Heart left ventricle (tissue), 16 donors: ENCODE data around the gene PARP1. TPM values are rescaled to one million over a fixed set of nuclear protein-coding genes. Genes with fewer than 3 reads are reported as not detected.
"Not testable (repeated sequence)": the region's sequence is repeated elsewhere in the genome, so short reads cannot be mapped to it uniquely, and the experiment has no call there.

Source experiments
- ATAC-seq, 4 donors: fragments of 200-7000 bp; cut with Tn5 transposase; one replicate each; pipeline ENCODE4 v1.9.1; 2020 to 2022; ENCODE audit warnings: moderate library complexity in 4 of 4, mild to moderate bottlenecking in 3 of 4, moderate number of reproducible peaks in 1 of 4
- DNase-seq, 5 donors: peaks; one replicate each; pipeline ENCODE4 v3.0.0-alpha.2; 2020
- H3K27ac ChIP-seq, 12 donors: fragments of 200-600 bp; sonication (generic) in 4 of 12; one replicate each; pipeline versions ENCODE4 v1.5.0 to v1.8.0; 2016 to 2022; ENCODE audit warnings: mild to moderate bottlenecking in 2 of 12
- H3K27me3 ChIP-seq, 9 donors: fragments of 200-600 bp; sonication (generic) in 2 of 9; one replicate each; pipeline versions ENCODE4 v1.5.1 to v1.8.0; 2016 to 2022; ENCODE audit warnings: mild to moderate bottlenecking in 3 of 9
- H3K36me3 ChIP-seq, 9 donors: fragments of 200-600 bp; sonication (generic) in 2 of 9; one replicate each; pipeline versions ENCODE4 v1.5.0 to v1.8.0; 2018 to 2022; ENCODE audit warnings: mild to moderate bottlenecking in 2 of 9
- H3K4me1 ChIP-seq, 12 donors: fragments of 200-600 bp; sonication (generic) in 4 of 12; one replicate each; pipeline versions ENCODE4 v1.5.0 to v1.8.0; 2016 to 2022; ENCODE audit warnings: mild to moderate bottlenecking in 3 of 12
- H3K4me3 ChIP-seq, 12 donors: fragments of 200-600 bp; sonication (generic) in 4 of 12; one replicate each; pipeline versions ENCODE4 v1.5.0 to v1.8.0; 2017 to 2022; ENCODE audit warnings: mild to moderate bottlenecking in 9 of 12, moderate library complexity in 4 of 12
- H3K9me3 ChIP-seq, 12 donors: fragments of 200-600 bp; sonication (generic) in 4 of 12; one replicate each; pipeline versions ENCODE4 v1.5.0 to v1.8.0; 2016 to 2022; ENCODE audit warnings: mild to moderate bottlenecking in 1 of 12
- POLR2A ChIP-seq, 2 donors: fragments of 450-650 bp; IDR thresholded peaks; one replicate each; pipeline ENCODE4 v1.6.1; 2017; ENCODE audit warnings: antibody characterized with exemption in 2 of 2, mild to moderate bottlenecking in 2 of 2, moderate library complexity in 2 of 2
- WGBS, 4 donors: extraction: QIAGEN DNeasy Blood & Tissue Kit in 2 of 4; methylation state at CpG; one replicate each; pipeline versions ENCODE4 v1.1.5 to v1.1.7; 2013 to 2018; 5-methylcytosine and 5-hydroxymethylcytosine counted together
- intact Hi-C, 10 donors: fragments of 100-400 bp; cut with DNase I; formaldehyde crosslinking; loops; one replicate each; pipeline versions ENCODE4 v1.11.1 to v1.14.2; 2022
- polyA plus RNA-seq, 2 donors: library from polyadenylated mRNA; stranded (reverse); fragments of 200-250 nt; gene quantifications; one replicate each; pipeline ENCODE4 v1.2.3, GENCODE V29; 2013
- total RNA-seq, 9 donors: library from RNA; depleted of rRNA in 2 of 9; stranded (reverse); fragments of >200 nt in 2 of 9; fragmentation: NEBNext Ultra II Directional in 3 of 9; extraction: Animal tissue kit (Norgen Biotek cat#: 25700) in 3 of 9; gene quantifications; one replicate each; pipeline versions ENCODE4 v1.1.0 to v1.2.4, GENCODE V29; 2016 to 2023
- TF ChIP-seq, protein P1 (sequence below), 12 donors: fragments of 200-600 bp; sonication (generic) in 4 of 12; IDR thresholded peaks; one replicate each; pipeline versions ENCODE4 v1.5.0 to v1.8.0; 2018 to 2022; ENCODE audit warnings: antibody characterized with exemption in 12 of 12, mild to moderate bottlenecking in 5 of 12
- donor health status: ischemic (EF 13 %, LVEDD 7.1; RV severe dilation, severe dysfunction).
- donor health status: healthy with polysubstance abuse.
- donor health status: DM: no; HTN: yes; CAD: no.
- donor health status: DM: no; HTN: no; CAD: no.
- donor health status: ischemic (EF 25% LVEDD 6.9; RV normal size, moderate dysfunction).
- donor health status: ischemic (EF 25% LVEDD 5.7; RV mildly dilated, moderate dysfunction).
- donor health status: healthy.
- donor health status: DM: yes; HTN: yes; CAD: no.
- donor health status: ischemic (EF 35%, LVEDD 5.7; RV mildly dilated, moderate dysfunction).
- donor health status: nonischemic (EF 11% LVEDD 7.7; RV severe dilation, severe dysfunction).
- donor health status: DM: yes; HTN: yes; CAD: no.
- donor health status: PGD.
- donor health status: ischemic (EF 29% LVEDD 5.4; RV normal size, mild dysfunction).
- donor health status: nonischemic (EF 23%, LVEDD 6.1; RV moderate dilation, normal function).

The PARP1 gene
- total and polyA plus RNA-seq, 11 donors: 50.4 to 168 (median 111) TPM

DNA sequence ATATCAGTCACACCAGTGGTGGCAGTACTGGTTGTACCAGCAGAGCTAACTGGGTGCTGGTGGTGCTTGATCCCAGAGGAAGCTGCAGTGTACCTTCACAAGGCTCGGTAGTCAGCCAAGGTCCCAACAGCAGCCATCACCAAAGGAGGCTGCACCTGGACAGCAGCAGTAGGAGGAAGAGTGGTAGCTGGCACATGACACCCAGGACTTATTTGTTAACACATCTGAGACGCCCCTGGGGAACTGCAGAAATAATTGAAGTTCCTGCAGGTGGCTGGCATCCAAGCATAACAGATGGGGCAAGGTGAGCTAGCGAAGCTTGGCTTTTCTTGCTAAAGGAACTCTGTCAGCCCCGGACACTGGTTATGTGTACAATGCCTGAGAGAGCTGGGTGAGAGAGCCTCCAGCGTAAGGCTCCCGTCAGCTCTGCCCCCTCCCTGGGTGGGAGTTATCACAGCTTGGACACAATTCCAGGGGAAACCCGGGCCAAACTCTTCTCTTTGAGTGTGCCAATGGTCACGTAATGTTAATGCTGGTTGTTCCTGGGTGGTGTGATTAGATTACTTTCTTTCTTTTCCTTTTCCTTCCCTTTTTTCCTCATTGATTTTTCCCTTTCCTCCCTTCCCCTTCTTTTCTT is 29.1 kb upstream of the PARP1 start:
- ATAC-seq: no peak
- no peak for TF ChIP-seq POLR2A (IDR thresholded peaks at IDR 0.05)
- intact Hi-C loops: no loop called here
- no peaks in the 10 kb centered on the region for H3K36me3 ChIP-seq
- H3K4me3 ChIP-seq: no peak overlapping the region
- H3K4me1 ChIP-seq: no peaks in the 10 kb centered on the region
- H3K9me3 ChIP-seq: no peaks in the 10 kb centered on the region
- H3K27me3 ChIP-seq: peaks cover 0 to 14% (median 0%) of the 10 kb centered on the region in 9 donors
- H3K27ac ChIP-seq: no peak overlapping the region
- WGBS, 4 donors: 30 to 38% (median 35%) methylated on average over 7 to 8 of the region's 8 CpGs
- no peak for DNase-seq

GRCh38 chr1:226436472-226436854 is 28.6 kb upstream of the PARP1 start:
- Histone ChIP-seq H3K4me3 (no peak overlapping the region), H3K27me3 (peaks cover 0 to 14% (median 0%) of the 10 kb centered on the region in 9 donors), H3K9me3 (no peaks in the 10 kb centered on the region), H3K27ac (no peak overlapping the region), H3K4me1 (no peaks in the 10 kb centered on the region), H3K36me3 (no peaks in the 10 kb centered on the region)
- DNase-seq (no peak), ATAC-seq (no peak)
- 63 to 77% (median 71%) methylated on average over 3 of the region's 3 CpGs for WGBS, 4 donors
- intact Hi-C loops: no loop called here
- no peak for TF ChIP-seq POLR2A (IDR thresholded peaks at IDR 0.05)
- TF ChIP-seq, protein P1, sequence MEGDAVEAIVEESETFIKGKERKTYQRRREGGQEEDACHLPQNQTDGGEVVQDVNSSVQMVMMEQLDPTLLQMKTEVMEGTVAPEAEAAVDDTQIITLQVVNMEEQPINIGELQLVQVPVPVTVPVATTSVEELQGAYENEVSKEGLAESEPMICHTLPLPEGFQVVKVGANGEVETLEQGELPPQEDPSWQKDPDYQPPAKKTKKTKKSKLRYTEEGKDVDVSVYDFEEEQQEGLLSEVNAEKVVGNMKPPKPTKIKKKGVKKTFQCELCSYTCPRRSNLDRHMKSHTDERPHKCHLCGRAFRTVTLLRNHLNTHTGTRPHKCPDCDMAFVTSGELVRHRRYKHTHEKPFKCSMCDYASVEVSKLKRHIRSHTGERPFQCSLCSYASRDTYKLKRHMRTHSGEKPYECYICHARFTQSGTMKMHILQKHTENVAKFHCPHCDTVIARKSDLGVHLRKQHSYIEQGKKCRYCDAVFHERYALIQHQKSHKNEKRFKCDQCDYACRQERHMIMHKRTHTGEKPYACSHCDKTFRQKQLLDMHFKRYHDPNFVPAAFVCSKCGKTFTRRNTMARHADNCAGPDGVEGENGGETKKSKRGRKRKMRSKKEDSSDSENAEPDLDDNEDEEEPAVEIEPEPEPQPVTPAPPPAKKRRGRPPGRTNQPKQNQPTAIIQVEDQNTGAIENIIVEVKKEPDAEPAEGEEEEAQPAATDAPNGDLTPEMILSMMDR (IDR thresholded peaks at IDR 0.05): no peak

GRCh38 chr1:226433341-226433720 is 25.4 kb upstream of the PARP1 start:
- no peak for TF ChIP-seq POLR2A (IDR thresholded peaks at IDR 0.05)
- TF ChIP-seq, protein P1 (IDR thresholded peaks at IDR 0.05): no peak
- H3K9me3 ChIP-seq: no peaks in the 10 kb centered on the region
- H3K36me3 ChIP-seq: no peaks in the 10 kb centered on the region
- intact Hi-C loops: no loop called here
- ATAC-seq (no peak), DNase-seq (no peak)
- H3K27ac ChIP-seq: no peak overlapping the region
- peaks cover 0 to 4% (median 0%) of the 10 kb centered on the region in 12 donors for H3K4me1 ChIP-seq
- H3K27me3 ChIP-seq: peaks cover 0 to 12% (median 0%) of the 10 kb centered on the region in 9 donors
- WGBS, 4 donors: 56 to 70% (median 61%) methylated on average over 5 to 6 of the region's 6 CpGs
- no peak overlapping the region for H3K4me3 ChIP-seq

DNA sequence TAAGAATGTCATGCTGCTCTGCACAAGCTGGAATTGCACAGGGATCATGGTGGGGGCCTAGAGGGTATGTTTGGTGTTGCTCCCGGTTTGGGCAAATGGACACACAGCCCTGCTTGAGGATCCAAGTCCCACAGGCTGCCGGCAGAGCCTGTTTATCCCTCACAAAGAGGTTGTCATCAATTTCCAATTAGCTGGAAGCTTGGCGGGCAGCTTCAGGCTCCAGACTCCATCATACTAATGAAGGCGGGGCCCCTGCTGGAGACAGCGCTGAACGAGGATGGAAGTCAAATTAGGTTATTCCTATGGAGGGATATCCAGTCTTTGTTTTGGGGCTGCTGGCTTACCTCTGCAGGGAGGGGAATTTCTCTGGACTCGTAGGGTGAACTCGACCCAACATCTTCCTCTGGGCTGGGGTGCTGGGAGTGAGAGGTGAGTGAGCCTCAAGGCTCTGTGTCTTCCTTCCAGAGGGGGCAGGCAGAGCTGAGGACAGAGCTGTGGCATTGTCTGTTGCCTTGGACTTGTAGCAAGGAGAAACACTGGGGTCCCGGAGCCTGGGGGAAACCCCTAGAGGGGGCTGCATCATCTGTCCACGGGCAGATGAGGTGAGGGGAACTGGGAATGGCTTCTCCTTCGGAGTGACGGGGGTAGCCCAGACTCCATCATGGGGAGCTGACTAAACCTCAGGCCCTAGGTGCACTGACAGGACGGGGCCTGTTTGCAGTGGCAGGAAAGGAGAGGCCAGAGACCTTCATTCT is 24.9 kb upstream of the PARP1 start:
- Histone ChIP-seq H3K4me3 (no peak overlapping the region), H3K27me3 (peaks cover 0 to 7% (median 0%) of the 10 kb centered on the region in 9 donors), H3K36me3 (no peaks in the 10 kb centered on the region), H3K9me3 (no peaks in the 10 kb centered on the region), H3K27ac (no peak overlapping the region), H3K4me1 (peaks cover 0 to 4% (median 0%) of the 10 kb centered on the region in 12 donors)
- ATAC-seq: no peak
- DNase-seq: no peak
- 70 to 85% (median 81%) methylated on average over 12 to 13 of the region's 13 CpGs for WGBS, 4 donors
- intact Hi-C loops: no loop called here
- no peak for TF ChIP-seq POLR2A (IDR thresholded peaks at IDR 0.05)
- TF ChIP-seq, protein P1 (IDR thresholded peaks at IDR 0.05): no peak

DNA sequence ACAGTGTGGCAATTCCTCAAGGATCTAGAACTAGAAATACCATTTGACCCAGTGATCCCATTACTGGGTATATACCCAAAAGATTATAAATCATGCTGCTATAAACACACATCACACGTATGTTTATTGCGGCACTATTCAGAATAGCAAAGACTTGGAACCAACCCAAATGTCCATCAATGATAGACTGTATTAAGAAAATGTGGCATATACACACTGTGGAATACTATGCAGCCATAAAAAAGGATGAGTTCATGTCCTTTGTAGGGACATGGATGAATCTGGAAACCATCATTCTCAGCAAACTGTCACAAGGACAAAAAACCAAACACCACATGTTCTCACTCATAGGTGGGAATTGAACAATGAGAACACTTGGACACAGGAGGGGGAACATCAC is 24.0 kb upstream of the PARP1 start:
- 94 to 100% (median 96%) methylated on average over 2 of the region's 2 CpGs for WGBS, 4 donors
- H3K9me3 ChIP-seq, H3K27me3 ChIP-seq, H3K27ac ChIP-seq, ATAC-seq, intact Hi-C loops, H3K4me3 ChIP-seq, H3K36me3 ChIP-seq, DNase-seq, H3K4me1 ChIP-seq: not testable (repeated sequence)
